ENCODE data around the gene NMD3.

DNA sequence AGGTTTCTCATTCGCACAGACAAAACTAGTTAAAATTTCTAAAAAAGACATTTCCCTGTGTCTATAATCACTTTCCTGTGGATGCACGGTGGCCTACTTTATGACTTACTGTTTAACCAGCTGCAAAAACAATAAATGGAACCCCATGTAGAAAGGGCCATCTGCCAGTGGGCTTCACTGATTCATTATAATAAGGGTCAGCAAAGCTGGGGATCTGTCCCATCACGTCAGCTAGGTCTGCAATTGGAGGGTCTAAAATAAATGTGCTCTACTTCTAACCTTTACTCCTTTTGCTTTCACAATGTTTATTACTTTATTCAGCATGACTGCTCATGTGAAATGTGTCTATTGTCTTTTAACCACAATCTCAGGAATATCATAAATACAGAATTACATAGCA is 43.1 kb upstream of the NMD3 start:
- TF ChIP-seq, protein P1, sequence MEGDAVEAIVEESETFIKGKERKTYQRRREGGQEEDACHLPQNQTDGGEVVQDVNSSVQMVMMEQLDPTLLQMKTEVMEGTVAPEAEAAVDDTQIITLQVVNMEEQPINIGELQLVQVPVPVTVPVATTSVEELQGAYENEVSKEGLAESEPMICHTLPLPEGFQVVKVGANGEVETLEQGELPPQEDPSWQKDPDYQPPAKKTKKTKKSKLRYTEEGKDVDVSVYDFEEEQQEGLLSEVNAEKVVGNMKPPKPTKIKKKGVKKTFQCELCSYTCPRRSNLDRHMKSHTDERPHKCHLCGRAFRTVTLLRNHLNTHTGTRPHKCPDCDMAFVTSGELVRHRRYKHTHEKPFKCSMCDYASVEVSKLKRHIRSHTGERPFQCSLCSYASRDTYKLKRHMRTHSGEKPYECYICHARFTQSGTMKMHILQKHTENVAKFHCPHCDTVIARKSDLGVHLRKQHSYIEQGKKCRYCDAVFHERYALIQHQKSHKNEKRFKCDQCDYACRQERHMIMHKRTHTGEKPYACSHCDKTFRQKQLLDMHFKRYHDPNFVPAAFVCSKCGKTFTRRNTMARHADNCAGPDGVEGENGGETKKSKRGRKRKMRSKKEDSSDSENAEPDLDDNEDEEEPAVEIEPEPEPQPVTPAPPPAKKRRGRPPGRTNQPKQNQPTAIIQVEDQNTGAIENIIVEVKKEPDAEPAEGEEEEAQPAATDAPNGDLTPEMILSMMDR (IDR thresholded peaks at IDR 0.05): no peak
- TF ChIP-seq, protein P2, sequence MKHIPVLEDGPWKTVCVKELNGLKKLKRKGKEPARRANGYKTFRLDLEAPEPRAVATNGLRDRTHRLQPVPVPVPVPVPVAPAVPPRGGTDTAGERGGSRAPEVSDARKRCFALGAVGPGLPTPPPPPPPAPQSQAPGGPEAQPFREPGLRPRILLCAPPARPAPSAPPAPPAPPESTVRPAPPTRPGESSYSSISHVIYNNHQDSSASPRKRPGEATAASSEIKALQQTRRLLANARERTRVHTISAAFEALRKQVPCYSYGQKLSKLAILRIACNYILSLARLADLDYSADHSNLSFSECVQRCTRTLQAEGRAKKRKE (CRISPR knock-in tag; IDR thresholded peaks at IDR 0.05; ENCODE audit: low read depth): no peak
- TF ChIP-seq POLR2A (IDR thresholded peaks at IDR 0.05; ENCODE audit: low read length) (no peak), SMC3 (IDR thresholded peaks at IDR 0.05) (no peak), JUN (IDR thresholded peaks at IDR 0.05) (no peak), EP300 (IDR thresholded peaks at IDR 0.05) (no peak), RFX5 (IDR thresholded peaks at IDR 0.05) (no peak), CBX8 (IDR thresholded peaks at IDR 0.05) (no peak)
